HG03025 (cell line): ENCODE data around the gene PLCL1.
"Not testable (repeated sequence)": the region's sequence is repeated elsewhere in the genome, so short reads cannot be mapped to it uniquely, and the experiment has no call there.

Experiments used
- ATAC-seq: cut with Tn5 transposase; IDR thresholded peaks from one replicate; pipeline ENCODE4 v1.9.1; 2021; ENCODE audit warnings: mild to moderate bottlenecking, moderate library complexity; ENCODE audit not compliant: unreplicated experiment, low FRiP score

Gene PLCL1

GRCh38 chr2:198143156-198143555, 338.8 kb downstream of the PLCL1 start:
- no peak for ATAC-seq

DNA sequence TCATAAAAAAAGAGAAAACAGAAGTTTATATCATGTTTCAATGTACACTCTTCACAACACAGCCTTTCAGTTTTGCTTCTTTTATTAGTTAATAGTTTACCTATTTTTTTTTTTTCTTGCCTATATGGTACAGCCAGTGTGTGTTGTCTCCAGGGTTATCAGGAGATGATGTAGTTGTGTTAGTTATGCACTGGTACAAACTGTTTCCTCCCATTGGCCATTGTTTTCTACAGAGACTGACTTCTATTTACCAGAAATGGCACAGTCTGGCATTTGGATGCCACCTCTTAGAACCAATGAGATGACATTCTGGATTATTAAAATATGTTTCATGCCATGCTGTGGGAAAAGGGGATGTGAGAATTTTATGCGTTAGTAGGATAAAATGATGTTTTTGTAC, 339.4 kb downstream of the PLCL1 start:
- no peak for ATAC-seq

- ATAC-seq: no peak
Measured at GRCh38 chr2:198144660-198145059, 340.3 kb downstream of the PLCL1 start.

- no peak for ATAC-seq
Measured at GRCh38 chr2:198146346-198146940, 342.1 kb downstream of the PLCL1 start.

- no peak for ATAC-seq
Measured at GRCh38 chr2:198157314-198157713, 352.9 kb downstream of the PLCL1 start.

DNA sequence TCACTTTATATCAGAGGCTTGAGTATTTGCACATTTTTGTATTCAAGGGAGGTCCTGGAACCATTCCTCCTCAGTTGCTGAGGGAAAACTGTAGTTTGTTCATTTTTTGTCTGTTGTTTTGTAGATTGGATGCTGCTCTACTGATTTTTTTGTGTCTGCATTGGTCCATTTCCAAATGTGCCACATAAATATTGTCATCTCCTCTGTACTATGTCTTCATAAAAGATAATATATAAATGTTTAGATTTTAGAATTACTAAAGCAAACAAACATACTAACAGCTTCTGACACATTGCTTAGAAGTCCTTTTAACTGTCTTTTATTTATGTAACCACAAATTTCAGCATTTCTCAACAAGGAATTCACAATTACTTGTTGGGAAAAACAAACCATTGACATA, 356.8 kb downstream of the PLCL1 start:
- no peak for ATAC-seq

GRCh38 chr2:198162276-198162675, 357.9 kb downstream of the PLCL1 start:
- no peak for ATAC-seq

GRCh38 chr2:198164843-198165242, 360.4 kb downstream of the PLCL1 start:
- no peak for ATAC-seq

- no peak for ATAC-seq
Measured at GRCh38 chr2:198165289-198165688, 360.9 kb downstream of the PLCL1 start.

- no peak for ATAC-seq
Measured at GRCh38 chr2:198167346-198167745, 363.0 kb downstream of the PLCL1 start.

GRCh38 chr2:198168651-198169050, 364.3 kb downstream of the PLCL1 start:
- ATAC-seq: no peak

- ATAC-seq: no peak
Measured at GRCh38 chr2:198173242-198173641, 368.8 kb downstream of the PLCL1 start.

DNA sequence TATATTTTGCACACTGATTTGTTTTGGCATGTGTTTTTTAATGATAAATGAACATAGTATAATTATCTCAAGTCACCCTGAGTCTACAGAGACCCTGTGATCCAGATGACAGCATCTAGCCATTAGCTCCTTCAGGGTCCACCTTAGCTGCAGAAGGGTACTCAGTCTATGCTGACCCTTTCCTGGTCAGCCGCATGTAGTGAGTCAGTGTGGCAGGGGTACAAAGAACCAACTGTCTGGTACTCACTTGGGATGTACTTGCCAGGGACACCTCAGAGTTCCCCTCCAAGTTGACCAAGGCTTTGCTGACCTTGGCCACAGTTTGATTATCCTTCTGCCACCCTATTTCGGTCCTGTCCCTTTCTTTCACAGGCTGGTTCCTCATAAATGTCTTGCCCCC, 369.5 kb downstream of the PLCL1 start:
- ATAC-seq: no peak

DNA sequence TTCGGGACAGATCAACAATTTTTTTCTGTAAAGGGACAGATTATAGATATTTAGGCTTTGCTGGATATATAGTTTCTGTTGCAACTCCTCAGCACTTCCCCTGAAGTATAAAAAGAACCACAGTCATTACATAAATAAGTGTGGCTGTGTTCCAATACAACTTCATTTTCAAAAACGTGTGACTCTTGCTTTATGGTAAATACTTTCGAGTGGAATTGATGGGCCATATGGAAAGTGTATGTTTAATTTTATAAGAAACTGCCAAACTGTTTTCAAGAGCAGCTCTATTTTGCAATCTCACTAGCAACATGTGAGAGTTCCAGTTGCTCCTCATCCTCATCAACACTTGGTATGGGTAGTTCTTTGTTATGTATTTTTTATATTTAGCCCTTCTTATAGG, 370.9 kb downstream of the PLCL1 start:
- ATAC-seq: no peak

DNA sequence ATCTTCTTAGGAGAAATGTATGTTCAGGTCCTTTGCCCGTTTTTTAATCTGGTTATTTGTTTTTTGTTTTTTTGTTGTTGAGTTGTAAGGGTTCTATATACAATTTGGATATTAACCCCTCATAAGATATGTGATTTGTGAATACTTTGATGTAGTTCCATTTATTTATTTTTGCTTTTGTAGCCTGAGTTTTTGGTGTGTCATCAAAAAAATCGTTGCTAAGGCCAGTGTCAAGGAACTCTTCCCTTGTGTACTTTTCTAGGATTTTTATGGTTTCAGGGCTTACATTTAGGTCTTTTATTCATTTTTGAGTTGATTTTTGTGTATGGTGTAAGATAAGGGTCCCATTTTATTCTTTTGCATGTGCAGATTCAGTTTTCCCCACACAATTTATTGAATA, 372.6 kb downstream of the PLCL1 start:
- ATAC-seq: no peak

DNA sequence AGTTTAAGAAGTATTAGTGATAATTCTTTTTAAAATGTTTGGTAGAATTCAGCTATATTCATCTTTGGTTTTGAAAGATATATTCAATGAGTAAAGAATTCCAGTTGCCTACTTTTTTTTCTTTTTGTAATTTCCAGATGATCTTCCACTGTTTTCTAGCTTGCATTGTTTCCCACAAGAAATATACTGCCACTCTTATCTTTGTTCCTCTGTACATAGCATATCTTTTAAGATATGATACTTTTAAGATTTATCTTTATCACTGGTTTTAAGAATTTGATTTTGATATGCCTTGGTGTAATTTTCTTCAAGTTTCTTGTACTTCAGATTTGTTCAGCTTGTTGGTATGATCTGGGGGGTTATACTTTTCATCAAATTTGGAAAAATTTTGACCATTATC, 374.4 kb downstream of the PLCL1 start:
- ATAC-seq: no peak

- ATAC-seq: no peak
Measured at GRCh38 chr2:198186257-198186656, 381.9 kb downstream of the PLCL1 start.

DNA sequence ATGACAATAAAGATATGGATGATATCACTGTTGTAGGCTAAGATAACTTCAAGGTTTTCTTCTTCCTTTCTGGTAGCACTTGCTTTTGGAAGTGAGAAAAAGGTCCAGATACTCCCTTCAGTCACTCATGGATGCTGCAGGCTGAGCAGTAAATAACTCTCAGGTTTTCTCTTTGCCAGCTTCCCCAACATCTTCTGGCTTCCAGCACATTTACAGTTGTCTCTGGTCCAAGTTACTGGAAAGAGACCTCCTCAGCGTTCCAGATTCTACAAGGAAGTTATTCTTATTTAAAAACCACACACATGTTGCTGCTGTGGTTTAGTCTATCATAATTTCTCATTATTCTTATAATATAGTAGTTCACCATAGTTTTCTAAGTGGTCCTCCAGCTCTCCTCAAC, 383.4 kb downstream of the PLCL1 start:
- ATAC-seq: no peak

DNA sequence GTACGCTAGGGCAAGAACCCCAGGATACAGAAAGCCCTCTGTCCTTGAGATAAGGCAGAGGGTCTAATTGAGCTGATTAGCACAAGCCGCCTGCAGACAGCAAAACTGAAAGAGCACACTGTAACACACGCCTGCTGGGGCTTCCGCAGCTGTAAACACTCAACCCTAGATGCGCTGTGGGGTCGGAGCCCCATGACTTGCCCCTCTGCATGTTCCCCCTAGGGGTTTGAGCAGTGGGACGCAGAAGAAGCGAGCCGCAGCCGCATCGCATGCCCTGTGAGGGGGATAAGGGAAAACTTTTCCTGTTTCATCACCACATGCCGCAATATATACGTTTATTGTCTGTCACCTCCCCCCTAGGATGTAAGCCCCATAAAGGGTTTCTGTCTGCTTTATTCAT, 384.6 kb downstream of the PLCL1 start:
- ATAC-seq: no peak

- ATAC-seq: no peak
Measured at GRCh38 chr2:198191651-198192050, 387.3 kb downstream of the PLCL1 start.

- not testable (repeated sequence) for ATAC-seq
Measured at GRCh38 chr2:198196556-198196955, 392.2 kb downstream of the PLCL1 start.
